GM12878 (cell line): Measurements from ENCODE around the gene CDCA3.

ENCODE experiments used
- CREM ChIP-seq: IDR thresholded peaks from 2 replicates; pipeline ENCODE4 v1.6.1; 2014; ENCODE audit warnings: antibody characterized with exemption, low read depth
- POLR2AphosphoS5 ChIP-seq: IDR thresholded peaks from 2 replicates; pipeline ENCODE4 v1.6.1; 2011; ENCODE audit warnings: mild to moderate bottlenecking, low read length, inconsistent platforms
- ZSCAN29 ChIP-seq: fragments of 450-650 bp; IDR thresholded peaks from 2 replicates; pipeline ENCODE4 v1.6.1; 2017; ENCODE audit warnings: mild to moderate bottlenecking, moderate library complexity

DNA sequence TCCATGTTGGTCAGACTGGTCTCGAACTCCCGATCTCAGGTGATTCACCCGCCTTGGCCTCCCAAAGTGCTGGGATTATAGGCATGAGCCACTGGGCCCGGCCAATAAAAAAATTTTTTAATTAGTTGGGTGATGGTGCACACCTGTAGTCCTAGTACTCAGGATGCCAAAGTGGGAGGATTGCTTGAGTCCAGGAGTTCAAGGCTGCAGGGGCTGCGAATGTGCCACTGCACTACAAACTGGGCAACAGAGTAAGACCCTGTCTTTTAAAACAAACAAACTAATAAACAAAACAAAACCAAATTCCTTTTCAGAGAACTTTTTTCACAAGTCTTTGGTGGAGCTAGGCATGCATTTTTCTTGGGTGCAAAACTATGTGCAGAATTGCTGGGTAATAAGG, 32.2 kb upstream of the CDCA3 start:
- TF ChIP-seq ZSCAN29 (no peak), POLR2AphosphoS5 (no peak), CREM (no peak)
